ELF-1 (cell line): Measurements from ENCODE around the gene SLC29A1.
"Not testable (repeated sequence)": the region's sequence is repeated elsewhere in the genome, so short reads cannot be mapped to it uniquely, and the experiment has no call there.

ENCODE experiments used
- DNase-seq: peaks from one replicate; pipeline ENCODE4 v3.0.0-alpha.2; 2016; ENCODE audit warnings: low read depth, low spot score

SLC29A1 gene

GRCh38 chr6:44222486-44223318 lies 693 bp upstream of the SLC29A1 start:
- no peak for DNase-seq

DNA sequence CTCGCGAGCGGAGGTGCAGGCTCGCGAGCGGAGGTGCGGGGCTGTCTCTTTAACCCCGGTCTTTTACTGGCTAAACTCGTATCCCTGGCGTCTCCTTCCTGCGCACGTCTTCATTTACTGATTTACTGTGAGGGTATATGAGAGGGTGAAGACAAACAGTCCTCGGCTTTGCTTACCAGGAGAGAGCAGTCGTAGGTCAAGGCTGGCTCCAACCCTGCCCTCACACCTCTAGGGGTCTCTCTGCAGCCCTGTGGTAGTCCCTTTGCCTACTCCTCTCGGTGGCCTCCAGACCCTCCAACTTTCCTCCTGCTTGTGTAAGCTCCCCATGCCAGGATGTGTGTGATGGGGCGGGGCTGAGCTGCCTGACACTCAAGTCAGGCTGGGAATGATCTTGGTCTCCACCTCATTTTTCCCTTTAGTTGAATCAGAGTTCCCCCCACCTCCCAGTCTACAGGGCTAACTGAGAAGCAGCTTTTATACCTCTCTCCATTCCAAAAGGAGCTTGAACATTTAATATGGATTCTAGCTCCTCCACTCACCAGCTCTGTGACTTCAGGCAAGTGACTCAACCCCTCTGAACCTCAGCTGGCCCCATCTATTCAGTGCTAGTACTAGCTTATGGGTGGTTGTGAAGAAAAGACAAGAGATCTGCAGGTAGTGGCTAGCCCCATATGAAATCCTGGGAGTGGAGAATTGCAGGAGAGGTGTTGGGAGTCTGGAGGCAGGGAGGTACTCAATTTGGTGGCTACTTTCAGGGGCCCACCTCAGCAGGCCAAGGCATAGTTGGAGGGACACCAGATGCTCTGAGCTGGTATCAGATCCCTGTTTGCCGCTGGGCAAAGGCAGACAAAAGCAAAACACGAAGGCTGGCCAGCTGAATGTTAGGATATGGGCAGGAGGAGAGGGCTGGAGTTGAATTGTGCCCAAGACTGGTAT lies 902 bp downstream of the SLC29A1 start:
- peak; percentile 47 for DNase-seq

DNA sequence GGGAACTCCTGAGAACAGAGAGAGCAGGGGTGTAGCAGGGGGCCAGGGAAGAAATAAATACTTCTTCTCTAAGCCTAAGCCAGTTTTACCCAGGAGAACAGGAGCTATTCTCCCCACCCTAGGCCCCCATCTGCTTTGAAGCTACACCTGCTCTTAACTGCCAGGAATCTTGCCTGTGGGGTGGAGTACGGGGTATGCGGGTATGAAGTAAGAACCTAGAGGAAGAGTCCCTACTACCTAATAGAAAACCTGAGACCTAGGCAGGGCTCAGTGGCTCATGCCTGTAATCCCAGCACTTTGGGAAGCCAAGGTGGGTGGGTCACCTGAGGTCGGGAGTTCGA lies 1.5 kb downstream of the SLC29A1 start:
- peak; percentile 44 for DNase-seq

GRCh38 chr6:44225579-44226325 lies 2.4 kb downstream of the SLC29A1 start:
- no peak for DNase-seq

- no peak for DNase-seq
Measured at GRCh38 chr6:44226368-44227147, 3.2 kb downstream of the SLC29A1 start.

DNA sequence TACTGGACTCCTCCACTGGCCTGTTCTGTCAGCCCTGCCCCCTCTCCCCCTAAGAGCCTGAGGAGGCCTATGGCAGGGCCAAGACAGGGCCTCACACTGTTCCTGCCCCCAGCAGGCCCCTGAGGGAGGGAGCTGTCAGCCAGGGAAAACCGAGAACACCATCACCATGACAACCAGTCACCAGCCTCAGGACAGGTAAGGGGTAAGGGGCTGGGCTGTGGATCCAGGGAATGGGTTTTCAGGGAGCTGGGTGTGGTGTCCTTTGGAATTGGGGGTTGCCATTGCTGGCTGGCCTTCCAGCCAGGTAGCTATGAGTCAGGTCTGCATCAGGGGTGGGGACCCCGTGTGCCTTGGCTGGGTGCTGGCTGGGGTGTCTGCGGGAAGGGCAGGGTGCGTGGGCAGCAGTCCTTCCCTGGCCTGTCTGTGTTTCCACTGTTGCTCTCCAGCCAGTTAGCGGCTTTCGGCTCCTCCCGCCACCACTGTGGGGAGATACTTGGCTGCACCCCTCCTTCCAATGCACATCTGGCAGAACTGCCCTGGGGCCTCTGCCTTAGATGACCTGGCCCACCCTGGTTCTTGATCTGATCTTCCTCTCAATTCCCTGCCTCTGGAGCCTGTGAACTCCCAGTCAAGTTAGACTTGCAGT lies 3.9 kb downstream of the SLC29A1 start:
- peak; percentile 78 for DNase-seq

- DNase-seq = no peak
Measured at GRCh38 chr6:44228031-44228430, 4.6 kb downstream of the SLC29A1 start.

GRCh38 chr6:44228433-44228832 lies 5.0 kb downstream of the SLC29A1 start:
- no peak for DNase-seq

DNA sequence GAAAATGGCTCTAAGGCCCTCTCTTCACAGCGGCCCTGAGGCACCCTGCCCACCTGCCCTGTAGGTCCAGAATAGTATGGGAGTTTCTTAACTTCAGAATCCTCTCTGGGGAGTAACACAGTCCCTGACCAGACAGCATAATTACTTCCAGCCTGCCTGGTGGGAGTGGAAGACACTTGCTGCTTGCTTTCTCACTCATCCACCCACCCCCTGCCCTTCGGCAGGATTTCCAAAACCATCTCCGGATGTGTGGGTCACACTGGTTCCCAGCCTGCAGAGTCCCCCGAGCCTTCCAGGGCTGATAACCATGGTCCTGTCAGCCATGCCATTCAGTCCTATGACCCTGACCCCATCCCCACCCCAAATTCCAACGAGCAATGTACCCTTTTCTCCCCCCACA lies 5.4 kb downstream of the SLC29A1 start:
- no peak for DNase-seq

GRCh38 chr6:44229376-44230033 lies 6.1 kb downstream of the SLC29A1 start:
- DNase-seq = no peak

- no peak for DNase-seq
Measured at GRCh38 chr6:44230034-44230675, 6.8 kb downstream of the SLC29A1 start.

DNA sequence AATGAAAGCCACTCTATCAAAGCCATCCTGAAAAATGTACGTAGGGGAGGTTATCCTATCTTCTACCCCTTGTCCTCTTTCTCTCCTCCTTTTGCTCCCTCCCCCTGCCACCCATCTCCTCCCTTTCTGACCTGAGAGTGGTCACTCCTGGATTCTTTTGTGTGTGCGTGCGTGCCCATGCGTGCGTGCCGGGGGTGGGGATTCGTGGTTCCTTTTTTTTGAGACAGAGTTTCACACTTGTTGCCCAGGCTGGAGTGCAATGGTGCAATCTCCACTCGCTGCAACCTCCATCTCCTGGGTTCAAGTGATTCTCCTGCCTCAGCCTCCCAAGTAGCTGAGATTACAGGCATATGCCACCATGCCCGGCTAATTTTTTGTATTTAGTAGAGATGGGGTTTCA lies 8.0 kb downstream of the SLC29A1 start:
- DNase-seq = not testable (repeated sequence)

DNA sequence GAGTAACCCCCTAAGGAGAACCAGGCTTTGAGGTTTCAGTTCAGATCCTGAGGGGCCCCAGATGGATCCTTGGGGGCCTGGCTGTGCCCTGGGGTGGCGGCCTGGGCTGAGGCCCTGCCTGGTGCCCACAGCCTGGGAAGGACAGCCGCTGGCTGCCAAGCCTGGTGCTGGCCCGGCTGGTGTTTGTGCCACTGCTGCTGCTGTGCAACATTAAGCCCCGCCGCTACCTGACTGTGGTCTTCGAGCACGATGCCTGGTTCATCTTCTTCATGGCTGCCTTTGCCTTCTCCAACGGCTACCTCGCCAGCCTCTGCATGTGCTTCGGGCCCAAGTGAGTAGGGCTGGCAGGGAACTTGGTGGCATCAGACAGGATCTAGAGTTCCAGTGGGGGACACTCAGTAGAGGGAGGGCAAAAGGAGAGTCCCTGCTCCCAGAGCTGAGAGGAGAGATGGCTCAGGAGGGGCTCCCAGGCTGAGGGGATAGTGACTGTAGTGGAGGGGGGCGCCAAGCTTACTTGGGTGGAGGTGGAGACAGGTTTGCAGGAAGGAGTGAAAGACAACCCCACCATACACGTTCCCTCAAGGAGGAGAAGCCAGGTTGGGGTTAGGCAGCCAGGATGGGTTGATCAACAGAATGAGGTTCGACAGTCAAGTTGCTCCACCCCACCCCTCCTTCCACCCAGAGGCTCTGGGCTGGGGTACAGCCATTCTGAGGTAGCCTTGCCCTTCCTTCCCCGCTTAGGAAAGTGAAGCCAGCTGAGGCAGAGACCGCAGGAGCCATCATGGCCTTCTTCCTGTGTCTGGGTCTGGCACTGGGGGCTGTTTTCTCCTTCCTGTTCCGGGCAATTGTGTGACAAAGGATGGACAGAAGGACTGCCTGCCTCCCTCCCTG lies 9.5 kb downstream of the SLC29A1 start:
- no peak for DNase-seq

GRCh38 chr6:44233567-44234100 lies 10.2 kb downstream of the SLC29A1 start:
- no peak for DNase-seq

DNA sequence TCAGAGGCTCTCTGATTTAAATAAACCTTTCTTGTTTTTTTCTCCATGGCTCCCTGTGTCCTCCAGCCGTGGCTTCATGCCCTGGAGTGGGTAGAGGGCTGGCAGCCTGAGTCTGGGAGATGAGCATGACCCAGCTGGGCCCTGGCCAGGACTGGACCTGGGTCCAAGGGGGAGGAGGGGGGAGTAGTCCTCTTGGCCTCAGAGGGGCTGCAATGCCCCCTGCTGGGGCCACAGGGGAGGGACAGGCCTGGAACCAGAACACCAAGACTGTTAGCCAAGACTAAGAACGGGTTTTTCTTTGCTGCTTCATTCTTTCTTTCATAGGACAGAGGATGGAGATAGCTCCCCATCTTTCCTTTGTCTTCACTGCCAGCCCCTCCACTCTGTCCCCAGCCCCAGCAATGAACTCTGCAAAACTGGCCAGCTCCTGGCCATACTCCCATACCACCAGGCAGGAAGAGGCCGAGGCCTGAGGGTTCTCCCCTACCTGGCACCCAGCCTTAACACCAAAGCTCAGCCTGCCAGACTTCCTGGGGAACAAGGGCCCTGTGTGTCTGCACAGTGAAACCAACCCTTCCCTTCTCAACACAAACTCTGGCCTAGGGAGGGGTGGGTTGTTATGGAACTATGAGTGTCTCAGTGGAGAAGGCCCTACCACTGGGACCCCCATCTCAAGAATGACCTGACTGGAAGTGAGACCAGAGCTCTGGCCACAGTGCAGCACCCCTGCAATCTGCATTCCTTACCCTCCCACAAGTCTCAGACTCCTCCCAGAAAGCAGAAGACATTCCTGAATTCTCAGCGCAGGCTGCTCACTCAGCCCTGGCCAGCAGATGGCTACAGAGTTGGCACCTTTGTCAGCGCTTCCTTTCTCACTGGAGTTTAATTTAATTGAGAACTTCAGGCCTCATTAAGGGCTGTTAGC lies 11.0 kb downstream of the SLC29A1 start:
- peak; percentile 90 for DNase-seq

- no peak for DNase-seq
Measured at GRCh38 chr6:44235269-44235668, 11.9 kb downstream of the SLC29A1 start.

DNA sequence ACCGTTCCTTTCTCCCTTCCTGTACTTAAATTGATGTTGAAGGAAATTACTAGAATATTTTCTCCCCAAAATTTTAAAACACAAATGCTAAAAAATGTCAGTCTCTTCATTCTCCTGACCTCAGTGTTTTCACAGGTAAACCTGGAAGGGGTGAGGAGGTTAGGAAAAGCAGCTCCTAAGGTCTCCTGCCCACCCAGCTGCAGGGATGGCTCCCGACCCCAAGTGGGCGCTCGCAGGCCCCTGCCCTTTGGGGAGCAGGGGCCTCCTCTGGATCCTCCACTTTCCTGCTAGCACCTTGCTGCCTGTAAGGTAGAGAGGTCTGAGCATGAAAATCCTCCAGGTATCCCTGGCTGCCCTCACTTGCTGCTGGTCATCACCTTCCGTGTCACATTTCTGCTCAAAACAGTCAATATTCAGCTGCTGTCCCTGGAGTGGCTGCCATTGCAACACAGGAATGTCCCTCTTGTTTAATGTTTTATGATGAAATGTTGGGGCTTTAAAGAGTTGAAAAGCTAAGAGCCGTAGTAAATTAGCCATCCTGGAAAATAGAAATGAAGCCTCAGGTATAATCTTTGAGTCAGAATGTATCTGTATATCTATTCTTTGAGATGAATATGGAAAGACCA lies 12.6 kb downstream of the SLC29A1 start:
- no peak for DNase-seq
